ENCODE results near the gene GCNT1. TPM values are rescaled to one million over a fixed set of nuclear protein-coding genes. Genes with fewer than 3 reads are reported as not detected.

Gene GCNT1
- 8.0 and 8.6 TPM in 2 replicates for total RNA-seq
- long read RNA-seq, full-length matches to known transcripts = 24 of 32 reads
- long read RNA-seq, partial matches to known transcripts = 2 of 32 reads
- long read RNA-seq, other reads (novel, unspliced or antisense) = 6 of 32 reads

DNA sequence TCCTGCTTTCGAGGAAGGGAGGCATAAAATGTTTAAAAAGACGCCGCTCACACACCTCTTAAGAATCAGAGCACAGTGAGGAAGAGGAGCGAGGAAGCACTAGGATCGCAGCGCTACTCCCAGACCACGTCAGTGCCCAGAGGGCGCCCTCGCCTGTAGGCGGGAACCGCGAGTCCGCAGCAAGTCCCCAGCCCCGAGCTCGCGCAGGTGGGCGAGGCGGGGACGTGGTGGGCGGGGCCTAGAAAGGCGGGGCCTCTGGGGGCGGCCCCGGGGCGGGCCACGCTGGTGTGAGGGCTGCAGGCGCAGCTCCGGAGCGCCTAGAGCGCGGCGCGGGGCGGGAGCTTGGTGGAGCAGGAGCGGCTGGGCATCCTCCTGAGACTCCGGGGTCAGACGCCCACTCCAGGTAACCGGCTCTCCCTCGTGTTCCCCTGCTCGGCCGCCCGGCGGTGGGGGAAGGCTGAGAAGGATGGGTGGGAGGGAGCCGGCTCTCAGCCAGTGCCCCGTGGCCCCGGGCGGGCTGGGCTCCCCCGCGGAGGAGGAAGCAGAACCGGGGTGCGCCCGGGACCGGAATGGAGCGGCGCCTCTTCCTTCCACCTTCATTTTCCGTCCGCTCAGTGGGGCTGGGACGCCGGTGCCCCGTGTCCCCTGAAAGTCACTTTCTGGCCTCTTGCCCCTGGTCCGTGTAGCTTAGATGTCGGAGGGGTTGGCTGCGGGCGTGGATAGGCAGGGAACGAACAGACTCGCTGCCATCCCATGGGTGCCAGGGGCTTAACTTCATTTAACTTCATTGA, at the start of gene GCNT1:
Gene GCNT1 (plus strand): TSS at position 280 of the 791 bp plus-strand sequence. CDS start 43,200 bp downstream, outside the sequence.
- peak; percentile 91 for DNase-seq (ENCODE audit: extremely low spot score, unreplicated experiment)
- no peaks in the 10 kb centered on the region for H3K36me3 Mint-ChIP-seq (ENCODE audit: unreplicated experiment)
- TF ChIP-seq, protein P1, sequence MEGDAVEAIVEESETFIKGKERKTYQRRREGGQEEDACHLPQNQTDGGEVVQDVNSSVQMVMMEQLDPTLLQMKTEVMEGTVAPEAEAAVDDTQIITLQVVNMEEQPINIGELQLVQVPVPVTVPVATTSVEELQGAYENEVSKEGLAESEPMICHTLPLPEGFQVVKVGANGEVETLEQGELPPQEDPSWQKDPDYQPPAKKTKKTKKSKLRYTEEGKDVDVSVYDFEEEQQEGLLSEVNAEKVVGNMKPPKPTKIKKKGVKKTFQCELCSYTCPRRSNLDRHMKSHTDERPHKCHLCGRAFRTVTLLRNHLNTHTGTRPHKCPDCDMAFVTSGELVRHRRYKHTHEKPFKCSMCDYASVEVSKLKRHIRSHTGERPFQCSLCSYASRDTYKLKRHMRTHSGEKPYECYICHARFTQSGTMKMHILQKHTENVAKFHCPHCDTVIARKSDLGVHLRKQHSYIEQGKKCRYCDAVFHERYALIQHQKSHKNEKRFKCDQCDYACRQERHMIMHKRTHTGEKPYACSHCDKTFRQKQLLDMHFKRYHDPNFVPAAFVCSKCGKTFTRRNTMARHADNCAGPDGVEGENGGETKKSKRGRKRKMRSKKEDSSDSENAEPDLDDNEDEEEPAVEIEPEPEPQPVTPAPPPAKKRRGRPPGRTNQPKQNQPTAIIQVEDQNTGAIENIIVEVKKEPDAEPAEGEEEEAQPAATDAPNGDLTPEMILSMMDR (IDR thresholded peaks at IDR 0.05) = peak; percentile 51
- peak within 1 kb of the TSS; percentile 93 for H3K4me3 Mint-ChIP-seq (ENCODE audit: unreplicated experiment)
- peaks cover 24% of the 10 kb centered on the region for H3K4me1 Mint-ChIP-seq (ENCODE audit: unreplicated experiment)
- no peaks in the 10 kb centered on the region for H3K9me3 Mint-ChIP-seq (ENCODE audit: unreplicated experiment)
- no peaks in the 10 kb centered on the region for H3K27me3 Mint-ChIP-seq (ENCODE audit: unreplicated experiment)
- peak within 1 kb of the TSS; percentile 80 for H3K27ac Mint-ChIP-seq (ENCODE audit: unreplicated experiment)

DNA sequence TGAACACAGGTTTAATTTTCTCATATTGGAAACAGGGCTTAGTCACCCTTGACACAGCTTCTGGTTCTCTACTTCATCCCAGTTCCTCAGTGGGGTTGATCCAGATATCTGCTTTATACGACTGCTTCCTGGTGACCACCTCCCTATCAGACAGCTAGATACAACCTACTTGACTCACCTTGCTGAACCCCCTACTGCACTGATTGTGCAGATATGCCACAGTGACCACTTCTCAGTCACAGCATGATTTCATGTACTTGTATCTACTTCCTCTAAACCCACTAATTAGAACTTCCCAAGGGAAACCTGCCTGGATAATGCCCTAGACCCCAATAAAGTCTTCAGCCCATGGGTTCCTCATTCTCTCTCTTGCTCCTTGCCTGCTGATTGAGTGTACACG, 46.3 kb upstream of the GCNT1 start:
- peaks cover 25% of the 10 kb centered on the region for H3K4me1 Mint-ChIP-seq (ENCODE audit: unreplicated experiment)
- TF ChIP-seq, protein P1 (IDR thresholded peaks at IDR 0.05) = no peak
- H3K27ac Mint-ChIP-seq (ENCODE audit: unreplicated experiment) = no peak overlapping the region

GRCh38 chr9:76413658-76414057, 45.3 kb upstream of the GCNT1 start:
- TF ChIP-seq, protein P1 (IDR thresholded peaks at IDR 0.05) = no peak
- no peak for DNase-seq (ENCODE audit: extremely low spot score, unreplicated experiment)
- Mint-ChIP-seq H3K9me3 (ENCODE audit: unreplicated experiment) (peaks cover 9% of the 10 kb centered on the region), H3K27me3 (ENCODE audit: unreplicated experiment) (peaks cover 2% of the 10 kb centered on the region), H3K27ac (ENCODE audit: unreplicated experiment) (no peak overlapping the region), H3K36me3 (ENCODE audit: unreplicated experiment) (peaks cover 4% of the 10 kb centered on the region), H3K4me1 (ENCODE audit: unreplicated experiment) (peaks cover 25% of the 10 kb centered on the region), H3K4me3 (ENCODE audit: unreplicated experiment) (no peak overlapping the region)

More for the DNA sequence above, 46.3 kb upstream of the GCNT1 start:
- peaks cover 4% of the 10 kb centered on the region for H3K36me3 Mint-ChIP-seq (ENCODE audit: unreplicated experiment)
- H3K27me3 Mint-ChIP-seq (ENCODE audit: unreplicated experiment) = peaks cover 6% of the 10 kb centered on the region
- peaks cover 9% of the 10 kb centered on the region for H3K9me3 Mint-ChIP-seq (ENCODE audit: unreplicated experiment)
- no peak overlapping the region for H3K4me3 Mint-ChIP-seq (ENCODE audit: unreplicated experiment)
- no peak for DNase-seq (ENCODE audit: extremely low spot score, unreplicated experiment)

DNA sequence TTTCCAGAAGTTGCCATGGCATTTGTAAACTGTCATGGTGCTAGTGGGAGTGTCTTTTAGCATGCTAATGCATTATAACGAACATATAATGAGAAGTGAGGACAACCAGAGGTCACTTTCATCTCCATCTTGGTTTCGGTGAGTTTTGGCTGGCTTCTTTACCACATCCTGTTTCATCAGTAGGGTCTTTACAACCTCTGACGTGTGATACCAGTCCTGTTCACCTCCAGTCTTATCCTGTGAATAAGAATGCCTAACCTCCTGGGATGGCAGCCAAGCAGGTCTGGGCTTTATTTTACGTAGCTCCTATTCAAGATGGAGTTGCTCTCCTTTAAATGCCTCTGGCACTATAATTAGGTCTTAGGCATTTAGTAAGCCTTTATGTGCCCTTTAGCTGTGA, 44.3 kb upstream of the GCNT1 start:
- Mint-ChIP-seq H3K36me3 (ENCODE audit: unreplicated experiment) (peaks cover 4% of the 10 kb centered on the region), H3K27me3 (ENCODE audit: unreplicated experiment) (no peaks in the 10 kb centered on the region), H3K9me3 (ENCODE audit: unreplicated experiment) (peaks cover 9% of the 10 kb centered on the region), H3K4me1 (ENCODE audit: unreplicated experiment) (peaks cover 25% of the 10 kb centered on the region), H3K4me3 (ENCODE audit: unreplicated experiment) (no peak overlapping the region), H3K27ac (ENCODE audit: unreplicated experiment) (peak overlapping the region; percentile 89)
- DNase-seq (ENCODE audit: extremely low spot score, unreplicated experiment) = no peak
- TF ChIP-seq, protein P1 (IDR thresholded peaks at IDR 0.05) = no peak

DNA sequence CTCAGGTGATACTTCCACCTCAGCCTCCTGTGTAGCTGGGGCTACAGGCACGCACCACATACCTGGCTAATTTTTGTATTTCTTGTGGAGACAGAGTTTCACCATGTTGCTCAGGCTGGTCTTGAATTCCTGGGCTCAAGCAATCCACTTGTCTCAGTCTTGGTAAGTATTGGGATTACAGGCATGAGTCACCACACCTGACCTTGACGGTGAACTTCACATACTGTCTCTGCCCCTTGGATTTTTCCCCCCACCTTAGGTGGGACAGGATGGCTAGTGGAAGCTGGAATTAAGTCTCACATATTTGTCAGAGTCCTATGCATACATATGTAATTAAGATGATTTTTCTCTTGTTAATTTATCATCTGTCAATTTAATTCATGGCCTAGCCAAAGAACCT, 43.8 kb upstream of the GCNT1 start:
- Mint-ChIP-seq H3K9me3 (ENCODE audit: unreplicated experiment) (peaks cover 9% of the 10 kb centered on the region), H3K36me3 (ENCODE audit: unreplicated experiment) (peaks cover 4% of the 10 kb centered on the region), H3K27me3 (ENCODE audit: unreplicated experiment) (no peaks in the 10 kb centered on the region), H3K4me3 (ENCODE audit: unreplicated experiment) (no peak overlapping the region), H3K4me1 (ENCODE audit: unreplicated experiment) (peaks cover 25% of the 10 kb centered on the region), H3K27ac (ENCODE audit: unreplicated experiment) (peak overlapping the region; percentile 89)
- no peak for DNase-seq (ENCODE audit: extremely low spot score, unreplicated experiment)
- TF ChIP-seq, protein P1 (IDR thresholded peaks at IDR 0.05) = no peak

Data from osteocyte (in vitro differentiated cells).